T-cell (primary cell): ENCODE data around the gene TMEM170B. TPM values are rescaled to one million over a fixed set of nuclear protein-coding genes. Genes with fewer than 3 reads are reported as not detected.

Experiments
- ATAC-seq, 4 experiments: fragments of 200-7000 bp in 3 of 4; fragments of 150-1000 bp in 1 of 4; cut with Tn5 transposase; replicated peaks in 1 of 4; 1 replicate in 3 of 4; 2 replicates in 1 of 4; pipeline ENCODE4 v1.10.0; 2021; ENCODE audit warnings: moderate library complexity in 3 of 4, mild to moderate bottlenecking in 2 of 4, moderate number of reproducible peaks in 1 of 4
- CTCF ChIA-PET, 2 donors: fragments of 300-600 bp; sonication (Branson Sonifier 250); formaldehyde crosslinking; loops; one replicate each; lab custom pipeline; 2022; ENCODE audit warnings: antibody characterized with exemption in 2 of 2; lab: Charles Lee
- POLR2A ChIA-PET, 2 donors: fragments of 300-600 bp; sonication (Branson Sonifier 250); formaldehyde crosslinking; loops; one replicate each; lab custom pipeline; 2022; ENCODE audit warnings: antibody characterized with exemption in 2 of 2; lab: Charles Lee
- DNase-seq, 35 experiments: peaks; one replicate each; pipeline versions ENCODE4 v3.0.0 to v3.0.0-alpha.2; 2013 to 2023
- H3K27ac ChIP-seq: one replicate; pipeline ENCODE4 v1.5.1; 2013; ENCODE audit warnings: low read length
- H3K27me3 ChIP-seq, 2 experiments: replicated peaks in 1 of 2; 1 replicate in 1 of 2; 2 replicates in 1 of 2; pipeline versions ENCODE4 v1.6.1 to v1.7.0; 2013; ENCODE audit warnings: low read length in 1 of 2, mixed read lengths in 1 of 2; ENCODE audit not compliant: control insufficient read depth in 2 of 2, insufficient read depth in 2 of 2; ENCODE audit errors: extremely low read depth in 1 of 2
- H3K36me3 ChIP-seq, 2 donors: 1 replicate in 1 of 2; 2 replicates in 1 of 2; pipeline versions ENCODE4 v1.6.1 to v1.7.0; 2013; ENCODE audit warnings: low read length in 1 of 2; ENCODE audit not compliant: control insufficient read depth in 2 of 2, insufficient read depth in 1 of 2; ENCODE audit errors: extremely low read depth in 1 of 2
- H3K4me1 ChIP-seq, 2 experiments: 1 replicate in 1 of 2; 2 replicates in 1 of 2; pipeline versions ENCODE4 v1.6.1 to v1.7.0; 2013; ENCODE audit warnings: low read length in 2 of 2, mixed read lengths in 1 of 2; ENCODE audit not compliant: insufficient read depth in 2 of 2, control insufficient read depth in 1 of 2; ENCODE audit errors: extremely low read depth in 1 of 2
- H3K4me3 ChIP-seq, 2 donors: 1 replicate in 1 of 2; 2 replicates in 1 of 2; pipeline versions ENCODE4 v1.5.1 to v1.7.0; 2013; ENCODE audit warnings: mild to moderate bottlenecking in 2 of 2, low read length in 1 of 2, moderate library complexity in 1 of 2; ENCODE audit not compliant: control insufficient read depth in 1 of 2; ENCODE audit errors: extremely low read depth in 1 of 2
- H3K9me3 ChIP-seq: 2 replicates; pipeline ENCODE4 v1.7.0; 2013
- H3K27ac Mint-ChIP-seq, 2 donors: one replicate each; pipeline ENCODE4 v1.8.0; 2020 to 2021; ENCODE audit warnings: mild to moderate bottlenecking in 2 of 2, mixed read lengths in 2 of 2
- H3K27me3 Mint-ChIP-seq, 2 donors: one replicate each; pipeline ENCODE4 v1.8.0; 2021 to 2022; ENCODE audit warnings: mixed read lengths in 2 of 2
- H3K36me3 Mint-ChIP-seq: one replicate; pipeline ENCODE4 v1.8.0; 2021; ENCODE audit warnings: mixed read lengths
- H3K4me1 Mint-ChIP-seq, 3 donors: one replicate each; pipeline ENCODE4 v1.8.0; 2020 to 2022; ENCODE audit warnings: mixed read lengths in 3 of 3, mild to moderate bottlenecking in 1 of 3
- H3K4me3 Mint-ChIP-seq, 3 donors: one replicate each; pipeline ENCODE4 v1.8.0; 2020 to 2022; ENCODE audit warnings: mild to moderate bottlenecking in 3 of 3, mixed read lengths in 3 of 3, moderate library complexity in 3 of 3
- H3K9me3 Mint-ChIP-seq, 3 donors: one replicate each; pipeline ENCODE4 v1.8.0; 2020 to 2022; ENCODE audit warnings: mixed read lengths in 3 of 3
- WGBS: methylation state at CpG from one replicate; pipeline ENCODE4 v1.1.5; 2013; ENCODE audit warnings: missing lambda C conversion rate; ENCODE audit not compliant: insufficient coverage; 5-methylcytosine and 5-hydroxymethylcytosine counted together
- total RNA-seq, 35 experiments: library from RNA in 6 of 35; stranded (reverse) in 6 of 35; fragments of 120-200 nt in 1 of 35; gene quantifications; one replicate each; pipeline versions ENCODE4 v1.2.1 to v1.2.4 and lab custom pipeline; 2013 to 2026

Gene TMEM170B
- total RNA-seq, 5 donors from 2014 or later (not counting 1 experiment from before 2014, with no cell fraction given), result 1.4 to 2.4 (median 1.9) TPM

DNA sequence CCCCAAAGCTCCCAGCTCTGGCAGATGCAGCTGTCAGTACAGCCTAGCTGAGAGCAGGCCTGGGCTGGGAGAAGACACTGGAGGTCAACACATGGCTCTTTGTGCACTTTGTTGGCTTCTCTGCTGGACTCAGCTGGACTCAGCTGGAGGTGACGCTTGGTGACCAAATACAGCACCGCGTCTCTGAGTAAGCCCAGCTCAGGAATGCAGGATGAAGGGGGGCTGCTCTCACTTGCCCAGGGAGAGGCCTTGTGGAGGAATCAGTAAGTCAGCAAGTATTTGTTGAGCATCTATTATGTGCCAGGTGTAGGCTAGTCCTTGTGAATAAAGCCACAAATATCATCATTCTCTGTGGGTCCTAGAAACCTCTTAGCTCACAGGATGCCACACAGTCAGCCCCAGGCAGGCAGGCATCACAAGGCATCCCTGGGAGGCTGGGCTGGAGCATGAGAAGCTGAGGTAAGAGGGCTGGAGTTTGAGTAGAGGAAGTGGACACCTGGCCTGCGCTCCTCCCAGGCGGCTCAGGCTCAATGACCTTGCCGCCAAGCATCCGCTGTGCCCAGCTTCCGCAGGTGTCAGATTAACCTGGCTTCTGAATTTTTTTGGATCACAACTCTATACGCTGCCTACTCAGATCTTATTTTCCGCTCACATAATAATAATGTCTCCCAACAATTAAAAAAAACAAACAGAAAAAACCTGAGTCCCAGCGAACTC, 95.4 kb downstream of the TMEM170B start:
- CTCF ChIA-PET, result no interaction called here

More for the DNA sequence above, 95.4 kb downstream of the TMEM170B start:
- H3K4me1 Mint-ChIP-seq, result no peaks in the 10 kb centered on the region
- Histone ChIP-seq H3K4me3 (no peak overlapping the region), H3K27me3 (peaks cover 0 to 16% of the 10 kb centered on the region in 2 experiments), H3K9me3 (no peaks in the 10 kb centered on the region), H3K27ac (no peak overlapping the region), H3K4me1 (no peaks in the 10 kb centered on the region), H3K36me3 (no peaks in the 10 kb centered on the region)
- peaks cover 0 to 14% of the 10 kb centered on the region in 2 donors for H3K27me3 Mint-ChIP-seq
- H3K4me3 Mint-ChIP-seq, result no peak overlapping the region
- no peak overlapping the region for H3K27ac Mint-ChIP-seq
- no peaks in the 10 kb centered on the region for H3K9me3 Mint-ChIP-seq
- POLR2A ChIA-PET, result no interaction called here
- no peak for DNase-seq
- ATAC-seq, result no peak
- WGBS, result 78% methylated on average over 4 of the region's 11 CpGs
- H3K36me3 Mint-ChIP-seq, result no peaks in the 10 kb centered on the region

Other genes starting within 250 kb of the TMEM170B start
- 10 to 100 TPM; 23.9 to 74.7 (median 59.1) TPM for gene ADTRP, start 241.1 kb downstream of the TMEM170B start, total RNA-seq